ENCODE results near the gene DSG1.

GRCh38 chr18:31321719-31322118 lies 3.8 kb downstream of the DSG1 start:
- TF ChIP-seq JAZF1 (CRISPR knock-in tag; IDR thresholded peaks at IDR 0.05) (no peak), E2F4 (CRISPR knock-in tag; IDR thresholded peaks at IDR 0.05; ENCODE audit: borderline replicate concordance, low read depth) (no peak), JUN (CRISPR knock-in tag; IDR thresholded peaks at IDR 0.05) (no peak), IRF2 (CRISPR knock-in tag; IDR thresholded peaks at IDR 0.05; ENCODE audit: borderline replicate concordance, low read depth) (no peak), MAX (CRISPR knock-in tag; IDR thresholded peaks at IDR 0.05) (no peak), ZNF423 (CRISPR knock-in tag; IDR thresholded peaks at IDR 0.05) (no peak), AFF4 (CRISPR knock-in tag; IDR thresholded peaks at IDR 0.05; ENCODE audit: borderline replicate concordance) (no peak), SMAD4 (CRISPR knock-in tag; IDR thresholded peaks at IDR 0.05) (no peak), IRF1 (CRISPR knock-in tag; IDR thresholded peaks at IDR 0.05) (no peak)
- TF ChIP-seq, protein P1, sequence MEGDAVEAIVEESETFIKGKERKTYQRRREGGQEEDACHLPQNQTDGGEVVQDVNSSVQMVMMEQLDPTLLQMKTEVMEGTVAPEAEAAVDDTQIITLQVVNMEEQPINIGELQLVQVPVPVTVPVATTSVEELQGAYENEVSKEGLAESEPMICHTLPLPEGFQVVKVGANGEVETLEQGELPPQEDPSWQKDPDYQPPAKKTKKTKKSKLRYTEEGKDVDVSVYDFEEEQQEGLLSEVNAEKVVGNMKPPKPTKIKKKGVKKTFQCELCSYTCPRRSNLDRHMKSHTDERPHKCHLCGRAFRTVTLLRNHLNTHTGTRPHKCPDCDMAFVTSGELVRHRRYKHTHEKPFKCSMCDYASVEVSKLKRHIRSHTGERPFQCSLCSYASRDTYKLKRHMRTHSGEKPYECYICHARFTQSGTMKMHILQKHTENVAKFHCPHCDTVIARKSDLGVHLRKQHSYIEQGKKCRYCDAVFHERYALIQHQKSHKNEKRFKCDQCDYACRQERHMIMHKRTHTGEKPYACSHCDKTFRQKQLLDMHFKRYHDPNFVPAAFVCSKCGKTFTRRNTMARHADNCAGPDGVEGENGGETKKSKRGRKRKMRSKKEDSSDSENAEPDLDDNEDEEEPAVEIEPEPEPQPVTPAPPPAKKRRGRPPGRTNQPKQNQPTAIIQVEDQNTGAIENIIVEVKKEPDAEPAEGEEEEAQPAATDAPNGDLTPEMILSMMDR (IDR thresholded peaks at IDR 0.05) = no peak
- TF ChIP-seq, protein P2, sequence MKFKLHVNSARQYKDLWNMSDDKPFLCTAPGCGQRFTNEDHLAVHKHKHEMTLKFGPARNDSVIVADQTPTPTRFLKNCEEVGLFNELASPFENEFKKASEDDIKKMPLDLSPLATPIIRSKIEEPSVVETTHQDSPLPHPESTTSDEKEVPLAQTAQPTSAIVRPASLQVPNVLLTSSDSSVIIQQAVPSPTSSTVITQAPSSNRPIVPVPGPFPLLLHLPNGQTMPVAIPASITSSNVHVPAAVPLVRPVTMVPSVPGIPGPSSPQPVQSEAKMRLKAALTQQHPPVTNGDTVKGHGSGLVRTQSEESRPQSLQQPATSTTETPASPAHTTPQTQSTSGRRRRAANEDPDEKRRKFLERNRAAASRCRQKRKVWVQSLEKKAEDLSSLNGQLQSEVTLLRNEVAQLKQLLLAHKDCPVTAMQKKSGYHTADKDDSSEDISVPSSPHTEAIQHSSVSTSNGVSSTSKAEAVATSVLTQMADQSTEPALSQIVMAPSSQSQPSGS (CRISPR knock-in tag; IDR thresholded peaks at IDR 0.05; ENCODE audit: borderline replicate concordance, low read depth) = no peak
- TF ChIP-seq, protein P3, sequence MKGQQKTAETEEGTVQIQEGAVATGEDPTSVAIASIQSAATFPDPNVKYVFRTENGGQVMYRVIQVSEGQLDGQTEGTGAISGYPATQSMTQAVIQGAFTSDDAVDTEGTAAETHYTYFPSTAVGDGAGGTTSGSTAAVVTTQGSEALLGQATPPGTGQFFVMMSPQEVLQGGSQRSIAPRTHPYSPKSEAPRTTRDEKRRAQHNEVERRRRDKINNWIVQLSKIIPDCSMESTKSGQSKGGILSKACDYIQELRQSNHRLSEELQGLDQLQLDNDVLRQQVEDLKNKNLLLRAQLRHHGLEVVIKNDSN (CRISPR knock-in tag; IDR thresholded peaks at IDR 0.05) = no peak
